ENCODE results near the gene TEN1.
A peak's percentile ranks its signal among the peaks of the same experiment; 100 is the strongest.

TEN1 gene

DNA sequence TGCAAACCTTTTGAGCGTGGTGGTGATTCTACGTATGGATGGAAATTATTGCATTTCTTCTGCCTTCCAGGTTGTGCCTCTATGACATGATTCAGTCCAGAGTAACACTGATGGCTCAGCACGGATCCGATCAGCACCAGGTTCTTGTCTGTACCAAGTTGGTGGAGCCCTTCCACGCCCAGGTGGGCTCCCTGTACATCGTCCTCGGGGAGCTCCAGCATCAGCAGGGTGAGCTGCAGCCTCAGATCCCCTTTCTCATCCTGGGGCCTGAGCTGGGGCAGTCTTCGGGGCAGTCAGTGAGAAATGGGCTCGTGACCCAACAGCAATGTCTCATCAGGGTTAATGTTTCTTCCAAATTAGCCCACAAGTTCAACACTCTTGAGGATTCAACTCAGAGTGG lies 12.4 kb downstream of the TEN1 start:
- TF ChIP-seq, protein P1, sequence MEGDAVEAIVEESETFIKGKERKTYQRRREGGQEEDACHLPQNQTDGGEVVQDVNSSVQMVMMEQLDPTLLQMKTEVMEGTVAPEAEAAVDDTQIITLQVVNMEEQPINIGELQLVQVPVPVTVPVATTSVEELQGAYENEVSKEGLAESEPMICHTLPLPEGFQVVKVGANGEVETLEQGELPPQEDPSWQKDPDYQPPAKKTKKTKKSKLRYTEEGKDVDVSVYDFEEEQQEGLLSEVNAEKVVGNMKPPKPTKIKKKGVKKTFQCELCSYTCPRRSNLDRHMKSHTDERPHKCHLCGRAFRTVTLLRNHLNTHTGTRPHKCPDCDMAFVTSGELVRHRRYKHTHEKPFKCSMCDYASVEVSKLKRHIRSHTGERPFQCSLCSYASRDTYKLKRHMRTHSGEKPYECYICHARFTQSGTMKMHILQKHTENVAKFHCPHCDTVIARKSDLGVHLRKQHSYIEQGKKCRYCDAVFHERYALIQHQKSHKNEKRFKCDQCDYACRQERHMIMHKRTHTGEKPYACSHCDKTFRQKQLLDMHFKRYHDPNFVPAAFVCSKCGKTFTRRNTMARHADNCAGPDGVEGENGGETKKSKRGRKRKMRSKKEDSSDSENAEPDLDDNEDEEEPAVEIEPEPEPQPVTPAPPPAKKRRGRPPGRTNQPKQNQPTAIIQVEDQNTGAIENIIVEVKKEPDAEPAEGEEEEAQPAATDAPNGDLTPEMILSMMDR (IDR thresholded peaks at IDR 0.05; ENCODE audit: insufficient read depth, missing control alignments): no peak
- no peak for FAIRE-seq
- DNase-seq (ENCODE audit: insufficient read length, low spot score): no peak

DNA sequence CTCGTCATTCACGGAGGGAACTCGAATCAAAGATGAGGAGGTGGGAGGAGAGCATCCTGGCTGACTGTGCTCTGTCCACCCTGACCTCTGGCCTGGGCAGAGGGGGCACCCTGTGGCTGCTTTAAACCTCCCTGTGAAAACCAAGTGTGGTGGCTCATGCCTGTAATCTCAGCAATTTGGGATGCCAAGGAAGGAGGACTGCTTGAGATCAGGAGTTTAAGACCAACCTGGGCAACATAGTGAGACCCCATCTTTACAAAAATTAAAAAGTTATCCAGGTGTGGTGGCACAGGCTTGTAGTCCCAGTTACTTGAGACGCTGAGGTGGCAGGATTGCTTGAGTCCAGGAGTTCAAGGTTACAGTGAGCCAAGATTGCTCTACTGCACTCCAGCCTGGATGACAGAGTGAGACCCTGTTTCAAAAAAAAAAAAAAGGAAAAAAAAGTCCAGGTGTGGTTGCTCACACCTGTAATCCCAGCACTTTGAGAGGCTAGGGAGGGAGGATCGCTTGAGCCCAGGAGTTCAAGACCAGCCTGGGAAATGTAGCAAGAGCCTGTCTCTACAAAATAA lies 15.8 kb downstream of the TEN1 start:
- FAIRE-seq (no peak), DNase-seq (ENCODE audit: insufficient read length, low spot score) (no peak)
- TF ChIP-seq, protein P1 (IDR thresholded peaks at IDR 0.05; ENCODE audit: insufficient read depth, missing control alignments): no peak

DNA sequence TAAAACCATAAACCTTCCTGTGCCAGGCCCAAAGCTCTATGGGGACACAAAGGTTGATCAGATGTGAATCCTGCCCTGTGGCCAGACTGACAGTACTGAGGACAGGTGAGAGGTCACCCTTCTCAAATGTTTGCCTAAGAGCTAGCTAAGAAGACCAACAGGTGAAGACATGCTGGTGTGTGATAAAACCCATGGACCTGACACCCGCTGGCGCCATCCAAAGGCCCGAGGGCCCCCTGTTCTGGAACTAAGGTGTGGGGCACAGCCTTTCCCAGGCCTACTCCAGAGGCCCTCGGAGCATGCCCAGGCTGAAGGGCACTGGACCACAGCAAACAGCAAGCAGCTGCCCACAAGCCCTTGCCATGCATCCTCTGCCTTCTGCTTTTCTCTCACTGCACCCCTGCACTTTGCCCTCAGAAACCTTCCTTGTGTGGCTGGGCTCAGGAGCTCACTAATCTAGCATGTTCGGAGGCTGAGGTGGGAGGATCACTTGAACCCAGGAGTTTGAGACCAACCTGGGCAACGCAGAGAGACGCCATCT lies 16.4 kb downstream of the TEN1 start:
- no peak for FAIRE-seq
- DNase-seq (ENCODE audit: insufficient read length, low spot score): no peak
- TF ChIP-seq, protein P1 (IDR thresholded peaks at IDR 0.05; ENCODE audit: insufficient read depth, missing control alignments): no peak

DNA sequence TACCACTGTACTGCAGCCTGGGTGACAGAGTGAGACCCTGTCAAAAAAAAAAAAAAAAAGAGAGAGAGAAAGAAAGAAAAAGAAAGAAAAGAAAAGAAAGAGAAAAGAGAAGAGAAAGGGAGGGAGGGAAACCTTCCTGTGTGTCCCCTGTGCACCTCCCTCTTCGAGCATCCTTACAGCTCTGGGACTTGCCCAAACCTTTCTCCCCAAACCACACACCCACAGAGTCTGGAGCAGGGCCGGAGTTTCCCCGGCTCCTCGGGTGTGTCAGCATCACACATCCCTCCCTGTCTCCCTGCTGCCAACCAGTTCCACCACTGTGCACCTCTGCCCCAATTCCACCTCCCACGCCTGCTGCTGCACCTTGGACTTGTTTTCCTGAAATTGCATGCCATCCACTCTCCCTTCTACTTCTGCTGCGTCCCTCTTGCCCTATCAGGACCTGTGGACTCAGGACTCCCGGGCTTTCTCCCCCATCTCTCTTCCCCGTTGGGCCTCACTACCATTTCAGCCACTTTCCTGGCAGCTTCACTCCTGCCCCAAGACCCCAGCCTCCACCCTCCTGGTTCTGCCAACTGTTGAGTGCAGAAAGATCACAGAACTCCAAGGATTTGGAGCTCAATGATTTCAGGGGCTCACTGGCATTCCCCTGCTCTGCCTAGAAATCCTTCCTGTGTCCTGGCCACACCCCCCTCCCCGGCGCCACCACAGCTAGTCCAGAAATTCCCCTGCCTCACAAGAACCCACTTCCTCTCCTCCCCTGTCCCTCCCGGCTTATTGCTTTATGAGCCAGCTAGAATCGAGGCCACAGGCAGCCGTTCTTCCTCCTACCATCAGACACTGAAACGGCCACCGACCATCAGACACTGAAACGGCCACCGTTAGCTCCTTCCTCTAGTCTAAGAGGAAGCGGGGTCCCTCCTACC lies 17.9 kb downstream of the TEN1 start:
- DNase-seq (ENCODE audit: insufficient read length, low spot score) (no peak), FAIRE-seq (no peak)
- TF ChIP-seq, protein P1 (IDR thresholded peaks at IDR 0.05; ENCODE audit: insufficient read depth, missing control alignments): no peak

DNA sequence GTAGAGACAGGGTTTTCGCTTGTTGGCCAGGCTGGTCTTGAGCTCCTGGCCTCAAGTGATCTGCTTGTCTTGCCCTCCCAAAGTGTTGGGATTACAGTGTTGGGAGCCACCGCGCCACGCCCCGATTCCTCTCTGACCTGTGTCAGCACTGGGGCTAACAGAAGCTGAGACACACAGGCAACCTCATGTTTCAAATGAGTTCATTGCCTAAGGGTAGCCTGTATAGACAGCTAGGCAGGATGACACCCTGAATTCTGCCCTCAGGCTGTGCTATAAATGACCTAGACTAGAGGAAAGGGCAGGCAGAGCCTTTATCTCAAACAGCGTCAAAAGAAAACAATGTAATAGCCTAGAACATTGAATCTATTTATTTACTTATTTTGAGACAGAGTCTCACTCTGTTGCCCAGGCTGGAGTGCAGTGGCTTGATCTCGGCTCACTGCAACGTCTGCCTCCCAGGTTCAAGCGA lies 19.3 kb downstream of the TEN1 start:
- TF ChIP-seq, protein P1 (IDR thresholded peaks at IDR 0.05; ENCODE audit: insufficient read depth, missing control alignments): no peak
- DNase-seq (ENCODE audit: insufficient read length, low spot score): no peak
- no peak for FAIRE-seq

DNA sequence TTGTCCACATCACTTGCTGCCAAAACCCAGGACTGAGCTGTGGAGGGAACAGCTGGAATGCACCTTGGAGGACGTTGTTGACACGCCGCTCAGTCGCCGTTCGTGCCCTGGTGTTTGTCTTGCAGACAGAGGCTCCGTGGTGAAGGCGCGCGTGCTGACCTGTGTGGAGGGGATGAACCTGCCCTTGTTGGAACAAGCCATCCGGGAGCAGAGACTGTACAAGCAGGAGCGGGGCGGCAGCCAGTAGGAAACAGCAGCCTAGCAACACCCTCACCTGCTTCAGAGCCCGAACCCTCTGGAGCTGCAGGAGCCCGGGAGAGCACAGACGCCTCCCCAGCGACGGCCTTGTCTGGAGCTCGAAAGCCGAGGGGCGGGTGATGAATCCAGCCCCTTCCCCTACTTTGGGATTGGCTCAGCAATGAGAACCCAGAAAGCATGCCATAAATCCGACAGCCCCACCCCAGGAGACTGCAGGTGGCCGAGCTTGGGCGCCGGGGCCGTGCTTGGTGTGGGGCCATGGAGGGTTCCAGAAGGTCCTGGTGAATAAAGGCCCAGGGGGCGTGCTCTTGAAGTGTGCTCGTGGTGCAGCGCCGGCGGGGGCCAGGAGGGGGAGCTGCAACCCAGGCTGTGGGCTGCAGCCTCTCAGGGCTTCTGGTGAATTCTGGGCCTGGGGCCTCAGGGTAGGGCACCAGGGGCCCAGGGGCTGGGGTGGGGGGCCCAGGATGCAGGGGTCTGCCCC lies 21.1 kb downstream of the TEN1 start:
- FAIRE-seq: no peak
- TF ChIP-seq, protein P1 (IDR thresholded peaks at IDR 0.05; ENCODE audit: insufficient read depth, missing control alignments): peak; percentile 73
- DNase-seq (ENCODE audit: insufficient read length, low spot score): peak; percentile 98

Measured in D721Med (cell line).